Nasal cavity respiratory epithelium epithelial cell of viscerocranial mucosa (primary cell): Measurements from ENCODE around the gene MCUB. TPM values are rescaled to one million over a fixed set of nuclear protein-coding genes. Genes with fewer than 3 reads are reported as not detected.

ENCODE experiments used
- total RNA-seq: library from RNA; depleted of rRNA; stranded (reverse); fragments of >200 nt; gene quantifications from 2 replicates; pipeline ENCODE4 v1.2.3, GENCODE V29; 2014

The MCUB gene
- total RNA-seq, result 5.5 and 13.2 TPM in 2 replicates

GRCh38 chr4:109559983-109560686 is at the start of gene MCUB:
Gene MCUB (plus strand): TSS chr4:109560246. CDS start chr4:109560338, 92 bp downstream.

GRCh38 chr4:109702950-109703663 is 143.1 kb downstream of the MCUB start, which contains the start of gene CASP6:
Gene CASP6 (minus strand): TSS chr4:109703445. CDS start chr4:109703395, 50 bp downstream.

GRCh38 chr4:109729718-109730618 is 169.9 kb downstream of the MCUB start, which contains the start of gene PLA2G12A:
Gene PLA2G12A (minus strand): TSS chr4:109730070. CDS start chr4:109729809, 261 bp downstream.

Other genes starting within 250 kb of the MCUB start
- 13.0 and 28.8 TPM in 2 replicates for gene SEC24B, start 126.4 kb upstream of the MCUB start, total RNA-seq
- gene CASP6, start 143.2 kb downstream of the MCUB start, total RNA-seq, result 28.4 and 41.4 TPM in 2 replicates
- gene PLA2G12A, start 169.8 kb downstream of the MCUB start, total RNA-seq, result 24.3 and 32.9 TPM in 2 replicates
- gene CFI, start 241.8 kb downstream of the MCUB start, total RNA-seq, result 2.5 TPM in 1 of 2 replicates, not detected in the other